ENCODE measurements around the gene KCNQ4.

KCNQ4 gene

GRCh38 chr1:40862008-40862863 is 78.6 kb downstream of the KCNQ4 start, which contains the start of gene CITED4:
Gene CITED4, minus strand, starts transcription at chr1:40862363. Its CDS starts 236 bp downstream, at chr1:40862127.
- TF ChIP-seq CTCF (conservative IDR thresholded peaks at IDR 0.05; ENCODE audit: control insufficient read depth, insufficient read depth, low read depth, low read length): peak; percentile 26
- H3K4me3 ChIP-seq (ENCODE audit: control insufficient read depth, low read depth, low read length): peak within 1 kb of the TSS; percentile 50

GRCh38 chr1:40868051-40868723 is 84.6 kb downstream of the KCNQ4 start:
- no peak for TF ChIP-seq CTCF (conservative IDR thresholded peaks at IDR 0.05; ENCODE audit: control insufficient read depth, insufficient read depth, low read depth, low read length)
- H3K4me3 ChIP-seq (ENCODE audit: control insufficient read depth, low read depth, low read length): no peak overlapping the region
- DNase-seq (ENCODE audit: low read depth): peak; percentile 81

More at GRCh38 chr1:40862008-40862863, 78.6 kb downstream of the KCNQ4 start, which contains the start of gene CITED4:
- peak; percentile 88 for DNase-seq (ENCODE audit: low read depth)

- H3K4me3 ChIP-seq (ENCODE audit: control insufficient read depth, low read depth, low read length): no peak overlapping the region
- TF ChIP-seq CTCF (conservative IDR thresholded peaks at IDR 0.05; ENCODE audit: control insufficient read depth, insufficient read depth, low read depth, low read length): no peak
- peak; percentile 56 for DNase-seq (ENCODE audit: low read depth)
Observed at GRCh38 chr1:40870135-40870728, 86.6 kb downstream of the KCNQ4 start.

GRCh38 chr1:40872276-40872675 is 88.7 kb downstream of the KCNQ4 start:
- no peak for TF ChIP-seq CTCF (conservative IDR thresholded peaks at IDR 0.05; ENCODE audit: control insufficient read depth, insufficient read depth, low read depth, low read length)
- H3K4me3 ChIP-seq (ENCODE audit: control insufficient read depth, low read depth, low read length): no peak overlapping the region
- no peak for DNase-seq (ENCODE audit: low read depth)

- no peak for DNase-seq (ENCODE audit: low read depth)
- no peak overlapping the region for H3K4me3 ChIP-seq (ENCODE audit: control insufficient read depth, low read depth, low read length)
- TF ChIP-seq CTCF (conservative IDR thresholded peaks at IDR 0.05; ENCODE audit: control insufficient read depth, insufficient read depth, low read depth, low read length): no peak
Observed at GRCh38 chr1:40873863-40874472, 90.4 kb downstream of the KCNQ4 start.

GRCh38 chr1:40876436-40876761 is 92.8 kb downstream of the KCNQ4 start:
- DNase-seq (ENCODE audit: low read depth): no peak
- no peak for TF ChIP-seq CTCF (conservative IDR thresholded peaks at IDR 0.05; ENCODE audit: control insufficient read depth, insufficient read depth, low read depth, low read length)
- H3K4me3 ChIP-seq (ENCODE audit: control insufficient read depth, low read depth, low read length): no peak overlapping the region

All from fibroblast of mammary gland (primary cell).